H1 (cell line): ENCODE results near the gene CFAP141. TPM values are rescaled to one million over a fixed set of nuclear protein-coding genes. Genes with fewer than 3 reads are reported as not detected.

Source experiments
- CTCF ChIA-PET: fragments of 300-600 bp; sonication (Branson Sonifier 250); formaldehyde crosslinking; loops from one replicate; lab custom pipeline; 2021; ENCODE audit not compliant: partially characterized antibody; lab: Charles Lee
- POLR2A ChIA-PET: fragments of 300-600 bp; sonication (Branson Sonifier 250); formaldehyde crosslinking; loops from one replicate; lab custom pipeline; 2021; ENCODE audit warnings: inconsistent platforms; ENCODE audit not compliant: partially characterized antibody; lab: Charles Lee
- DNase-seq, 2 experiments: peaks; one replicate each; pipeline versions ENCODE4 v3.0.0 to v3.0.0-alpha.2; 2010 to 2022; ENCODE audit warnings: low spot score in 2 of 2, low read depth in 1 of 2, mixed read lengths in 1 of 2
- FAIRE-seq: peaks from 2 replicates; lab custom pipeline; 2011; peaks lifted over from hg19 to GRCh38; lab: Jason Lieb, UNC
- H2AFZ ChIP-seq: 2 replicates; pipeline ENCODE4 v1.8.1; 2012; ENCODE audit warnings: low read length, inconsistent platforms
- H2AK5ac ChIP-seq: 2 replicates; pipeline ENCODE4 v1.6.1; 2013; ENCODE audit warnings: low read depth, low read length
- H2BK120ac ChIP-seq: replicated peaks from 2 replicates; pipeline ENCODE3; 2013; ENCODE audit warnings: low read depth, low read length, inconsistent platforms
- H2BK12ac ChIP-seq: 2 replicates; pipeline ENCODE4 v1.6.1; 2013; ENCODE audit warnings: low read depth, low read length
- H2BK15ac ChIP-seq: 2 replicates; pipeline ENCODE4 v1.6.1; 2013; ENCODE audit warnings: low read length
- H2BK20ac ChIP-seq: 2 replicates; pipeline ENCODE4 v1.6.1; 2013; ENCODE audit warnings: low read length
- H2BK5ac ChIP-seq: 2 replicates; pipeline ENCODE4 v1.6.1; 2013; ENCODE audit warnings: low read depth, low read length
- H3K14ac ChIP-seq: 2 replicates; pipeline ENCODE4 v1.6.1; 2013; ENCODE audit warnings: inconsistent platforms; ENCODE audit not compliant: insufficient read length
- H3K18ac ChIP-seq: 2 replicates; pipeline ENCODE4 v1.6.1; 2013; ENCODE audit warnings: low read length; ENCODE audit errors: extremely low read depth
- H3K23ac ChIP-seq: 2 replicates; pipeline ENCODE4 v1.6.1; 2013; ENCODE audit warnings: inconsistent platforms; ENCODE audit not compliant: insufficient read length
- H3K23me2 ChIP-seq: 2 replicates; pipeline ENCODE4 v1.6.1; 2013; ENCODE audit warnings: low read depth, low read length
- H3K27ac ChIP-seq: 2 replicates; pipeline ENCODE4 v1.6.1; 2011; ENCODE audit warnings: low read depth, low read length, inconsistent platforms
- H3K27me3 ChIP-seq, 4 experiments: replicated peaks in 1 of 4; 1 replicate in 1 of 4; 2 replicates in 3 of 4; pipeline versions ENCODE4 v1.6.1 to v1.8.1; 2011 to 2013; ENCODE audit warnings: low read length in 3 of 4, mild to moderate bottlenecking in 3 of 4, inconsistent platforms in 2 of 4, mixed read lengths in 2 of 4, moderate library complexity in 1 of 4; ENCODE audit not compliant: control insufficient read depth in 3 of 4, insufficient read depth in 3 of 4; ENCODE audit errors: extremely low read depth in 1 of 4
- H3K36me3 ChIP-seq, 4 experiments: 2 replicates each; pipeline versions ENCODE4 v1.6.1 to v1.8.1; 2011 to 2013; ENCODE audit warnings: mild to moderate bottlenecking in 4 of 4, low read length in 3 of 4, moderate library complexity in 2 of 4, control low read depth in 1 of 4, inconsistent platforms in 1 of 4; ENCODE audit not compliant: insufficient read depth in 4 of 4, control insufficient read depth in 2 of 4
- H3K4ac ChIP-seq: replicated peaks from 2 replicates; pipeline ENCODE3; 2013; ENCODE audit warnings: low read length, low read depth, mixed read lengths, inconsistent platforms; ENCODE audit not compliant: insufficient read length
- H3K4me1 ChIP-seq, 4 experiments: replicated peaks in 1 of 4; 1 replicate in 1 of 4; 2 replicates in 3 of 4; pipeline versions ENCODE4 v1.6.1 to v1.8.1; 2011 to 2013; ENCODE audit warnings: low read length in 3 of 4, inconsistent platforms in 2 of 4, mixed read lengths in 1 of 4; ENCODE audit not compliant: insufficient read depth in 4 of 4, control insufficient read depth in 3 of 4
- H3K4me2 ChIP-seq, 2 experiments: 2 replicates each; pipeline versions ENCODE4 v1.6.1 to v1.8.1; 2011 to 2013; ENCODE audit warnings: low read depth in 2 of 2, low read length in 2 of 2, control low read depth in 1 of 2, inconsistent platforms in 1 of 2, mild to moderate bottlenecking in 1 of 2; ENCODE audit not compliant: insufficient read depth in 1 of 2
- H3K4me3 ChIP-seq, 4 experiments: fragments of 200-600, 300-600 bp in 1 of 4; sonication (generic), shearing (Covaris generic), sonication (Bioruptor Twin) in 1 of 4; 2 replicates each; pipeline versions ENCODE4 v1.5.1 to v1.8.1; 2011 to 2016; ENCODE audit warnings: low read length in 4 of 4, low read depth in 3 of 4, control low read depth in 2 of 4, inconsistent platforms in 2 of 4, mild to moderate bottlenecking in 2 of 4, mixed read lengths in 1 of 4, moderate library complexity in 1 of 4; ENCODE audit not compliant: insufficient read depth in 2 of 4; ENCODE audit errors: extremely low read depth in 1 of 4
- H3K56ac ChIP-seq: replicated peaks from 2 replicates; pipeline ENCODE3; 2013; ENCODE audit warnings: low read depth, mild to moderate bottlenecking, mixed read lengths, low read length, inconsistent platforms; ENCODE audit not compliant: insufficient read length
- H3K79me1 ChIP-seq: 2 replicates; pipeline ENCODE4 v1.6.1; 2013; ENCODE audit warnings: low read depth, low read length, control low read depth
- H3K79me2 ChIP-seq, 2 experiments: 2 replicates each; pipeline versions ENCODE4 v1.6.1 to v1.8.1; 2012 to 2013; ENCODE audit warnings: low read length in 2 of 2, mild to moderate bottlenecking in 2 of 2, inconsistent platforms in 1 of 2; ENCODE audit not compliant: insufficient read depth in 2 of 2, control insufficient read depth in 1 of 2
- H3K9ac ChIP-seq, 4 experiments: replicated peaks in 1 of 4; 1 replicate in 1 of 4; 2 replicates in 3 of 4; pipeline versions ENCODE4 v1.6.1 to v1.8.1; 2011 to 2013; ENCODE audit warnings: low read depth in 3 of 4, low read length in 3 of 4, control low read depth in 2 of 4, mild to moderate bottlenecking in 2 of 4, moderate library complexity in 2 of 4, inconsistent platforms in 1 of 4; ENCODE audit errors: extremely low read depth in 1 of 4
- H3K9me3 ChIP-seq, 2 experiments: 2 replicates each; pipeline versions ENCODE4 v1.6.1 to v1.8.1; 2012 to 2013; ENCODE audit warnings: mild to moderate bottlenecking in 2 of 2, moderate library complexity in 2 of 2, control low read depth in 1 of 2, inconsistent platforms in 1 of 2, low read depth in 1 of 2, low read length in 1 of 2, mixed read lengths in 1 of 2; ENCODE audit not compliant: insufficient read depth in 2 of 2
- H4K20me1 ChIP-seq, 2 experiments: replicated peaks in 1 of 2; 2 replicates each; pipeline versions ENCODE3 to v1.8.1; 2011 to 2013; ENCODE audit warnings: inconsistent platforms in 2 of 2, low read length in 2 of 2, mild to moderate bottlenecking in 1 of 2; ENCODE audit not compliant: insufficient read depth in 2 of 2, control insufficient read depth in 1 of 2
- H4K5ac ChIP-seq: 2 replicates; pipeline ENCODE4 v1.6.1; 2013; ENCODE audit warnings: low read length, low read depth, mixed read lengths, inconsistent platforms; ENCODE audit not compliant: insufficient read length
- H4K8ac ChIP-seq: 2 replicates; pipeline ENCODE4 v1.8.0; 2013; ENCODE audit warnings: mild to moderate bottlenecking, moderate library complexity, low read length, inconsistent platforms; ENCODE audit not compliant: insufficient read depth; ENCODE audit errors: extremely low read depth
- H4K91ac ChIP-seq: replicated peaks from 2 replicates; pipeline ENCODE3; 2013; ENCODE audit warnings: low read length, mixed read lengths, inconsistent platforms; ENCODE audit not compliant: insufficient read length
- BRCA1 ChIP-seq: IDR thresholded peaks from 2 replicates; pipeline ENCODE4 v1.6.1; 2012; ENCODE audit warnings: low read depth, low read length, improper control_type of control experiment
- CBX5 ChIP-seq: fragments of 300-800, 300-1000 bp; sonication (generic); IDR thresholded peaks from 2 replicates; pipeline ENCODE4 v1.7.1; 2016; ENCODE audit warnings: antibody characterized with exemption, low read length, low read depth
- CHD1 ChIP-seq: IDR thresholded peaks from 2 replicates; pipeline ENCODE4 v1.6.1; 2012; ENCODE audit warnings: low read depth, low read length, improper control_type of control experiment
- EP300 ChIP-seq, 2 experiments: IDR thresholded peaks; 1 replicate in 1 of 2; 2 replicates in 1 of 2; pipeline ENCODE4 v1.6.1; 2011 to 2012; ENCODE audit warnings: low read depth in 2 of 2, low read length in 2 of 2, mild to moderate bottlenecking in 2 of 2, borderline replicate concordance in 1 of 2, inconsistent platforms in 1 of 2, moderate library complexity in 1 of 2
- JUND ChIP-seq: IDR thresholded peaks from 2 replicates; pipeline ENCODE4 v1.6.1; 2011; ENCODE audit warnings: mild to moderate bottlenecking, improper control_type of control experiment, low read length
- YY1 ChIP-seq: IDR thresholded peaks from 2 replicates; pipeline ENCODE4 v1.6.1; 2011; ENCODE audit warnings: low read depth, mild to moderate bottlenecking, low read length
- ZNF274 ChIP-seq: IDR thresholded peaks from 2 replicates; pipeline ENCODE4 v1.7.0; 2012; ENCODE audit warnings: low read length, borderline replicate concordance; ENCODE audit errors: extremely low read depth
- WGBS, 2 experiments: shearing (Covaris generic) in 1 of 2; methylation state at CpG; one replicate each; pipeline versions ENCODE4 v1.1.6 to v1.1.7; 2013 to 2015; ENCODE audit warnings: low lambda C conversion rate in 2 of 2, mixed read lengths in 2 of 2, inconsistent platforms in 1 of 2, low coverage in 1 of 2, missing lambda C conversion rate in 1 of 2; ENCODE audit not compliant: insufficient replicate concordance in 2 of 2, insufficient coverage in 1 of 2, insufficient read length in 1 of 2; ENCODE audit errors: extremely low coverage in 1 of 2, missing lambda C conversion rate in 1 of 2; 5-methylcytosine and 5-hydroxymethylcytosine counted together
- polyA plus RNA-seq, 7 experiments: library from polyadenylated mRNA; depleted of rRNA in 3 of 7; stranded (reverse) in 5 of 7; unstranded in 2 of 7; fragments of >200 nt in 5 of 7; fragments of 200-250 nt in 2 of 7; gene quantifications; 1 replicate in 5 of 7; 2 replicates in 1 of 7; 4 replicates in 1 of 7; pipeline versions ENCODE4 v1.2.1 to v1.2.3, GENCODE V29; 2011 to 2013; ENCODE audit warnings: missing spikeins in 2 of 7, mixed read lengths in 2 of 7
- total RNA-seq: library from RNA; stranded (reverse); fragmentation: NEBNext Ultra II Directional; extraction: Animal tissue kit (Norgen Biotek cat#: 25700); gene quantifications from 2 replicates; pipeline ENCODE4 v1.2.1, GENCODE V29; 2021

CFAP141 gene
- total and polyA plus RNA-seq, 2 of the 8 experiments (the other 6 are each of a cell fraction or from before 2014, with no cell fraction given), result not detected

- H2AFZ ChIP-seq, result no peak overlapping the region
- no peaks in the 10 kb centered on the region for H3K27me3 ChIP-seq
- no peaks in the 10 kb centered on the region for H3K23me2 ChIP-seq
- H3K4me3 ChIP-seq, result no peak overlapping the region
- TF ChIP-seq CBX5, result no peak
- no peak for TF ChIP-seq BRCA1
- no peak for TF ChIP-seq YY1
- TF ChIP-seq EP300 (IDR thresholded peaks at IDR 0.05; ENCODE audit: borderline replicate concordance in 1 of 2, low read depth in 2 of 2, low read length in 2 of 2), result no peak
- no peak for TF ChIP-seq JUND
- TF ChIP-seq CHD1, result no peak
- no peak for TF ChIP-seq ZNF274
- no peak overlapping the region for H3K27ac ChIP-seq
- FAIRE-seq, result no peak
- no peak overlapping the region for H3K14ac ChIP-seq
- no peak overlapping the region for H2BK12ac ChIP-seq
- no peak overlapping the region for H3K4ac ChIP-seq
- no peak overlapping the region for H3K4me2 ChIP-seq
- H2BK5ac ChIP-seq, result no peak overlapping the region
- H4K5ac ChIP-seq, result no peak overlapping the region
- 91% methylated on average over 10 of the region's 10 CpGs; no CpG with 5 or more reads in 1 of the 2 experiments for WGBS, 2 experiments
- no peak overlapping the region for H4K8ac ChIP-seq
- H4K91ac ChIP-seq, result no peak overlapping the region
- H3K18ac ChIP-seq, result no peak overlapping the region
- no peak overlapping the region for H3K9ac ChIP-seq
- H3K79me2 ChIP-seq, result peaks cover 0 to 13% of the 10 kb centered on the region in 2 experiments; a peak in 2 of 4 replicates
- H2AK5ac ChIP-seq, result no peak overlapping the region
- no peaks in the 10 kb centered on the region for H3K9me3 ChIP-seq
- H3K56ac ChIP-seq, result no peak overlapping the region
- H3K79me1 ChIP-seq, result no peaks in the 10 kb centered on the region; the same call in 1 of the 2 replicates
- no peak for DNase-seq
- CTCF ChIA-PET, result no interaction called here
- no peak overlapping the region for H3K23ac ChIP-seq
- H2BK20ac ChIP-seq, result no peak overlapping the region
- no peaks in the 10 kb centered on the region for H3K4me1 ChIP-seq
- peaks cover 24 to 72% (median 49%) of the 10 kb centered on the region in 4 experiments for H3K36me3 ChIP-seq
- H2BK120ac ChIP-seq, result no peak overlapping the region
- POLR2A ChIA-PET, result interaction anchor here (0.7 kb wide), 1 partner anchor 13 kb away, joined by 3 read pairs; no protein-coding TSS in a partner anchor
- no peak overlapping the region for H2BK15ac ChIP-seq
- H4K20me1 ChIP-seq, result peaks cover 0 to 3% of the 10 kb centered on the region in 2 experiments
Observed at GRCh38 chr1:154212083-154212482, 6.0 kb upstream of the CFAP141 start.
